GM19452 (cell line): ENCODE measurements around the gene IL17A.
"Not testable (repeated sequence)": the region's sequence is repeated elsewhere in the genome, so short reads cannot be mapped to it uniquely, and the experiment has no call there.

Experiments used
- ATAC-seq: cut with Tn5 transposase; IDR thresholded peaks from one replicate; pipeline ENCODE4 v1.9.1; 2021; ENCODE audit not compliant: unreplicated experiment

The IL17A gene

DNA sequence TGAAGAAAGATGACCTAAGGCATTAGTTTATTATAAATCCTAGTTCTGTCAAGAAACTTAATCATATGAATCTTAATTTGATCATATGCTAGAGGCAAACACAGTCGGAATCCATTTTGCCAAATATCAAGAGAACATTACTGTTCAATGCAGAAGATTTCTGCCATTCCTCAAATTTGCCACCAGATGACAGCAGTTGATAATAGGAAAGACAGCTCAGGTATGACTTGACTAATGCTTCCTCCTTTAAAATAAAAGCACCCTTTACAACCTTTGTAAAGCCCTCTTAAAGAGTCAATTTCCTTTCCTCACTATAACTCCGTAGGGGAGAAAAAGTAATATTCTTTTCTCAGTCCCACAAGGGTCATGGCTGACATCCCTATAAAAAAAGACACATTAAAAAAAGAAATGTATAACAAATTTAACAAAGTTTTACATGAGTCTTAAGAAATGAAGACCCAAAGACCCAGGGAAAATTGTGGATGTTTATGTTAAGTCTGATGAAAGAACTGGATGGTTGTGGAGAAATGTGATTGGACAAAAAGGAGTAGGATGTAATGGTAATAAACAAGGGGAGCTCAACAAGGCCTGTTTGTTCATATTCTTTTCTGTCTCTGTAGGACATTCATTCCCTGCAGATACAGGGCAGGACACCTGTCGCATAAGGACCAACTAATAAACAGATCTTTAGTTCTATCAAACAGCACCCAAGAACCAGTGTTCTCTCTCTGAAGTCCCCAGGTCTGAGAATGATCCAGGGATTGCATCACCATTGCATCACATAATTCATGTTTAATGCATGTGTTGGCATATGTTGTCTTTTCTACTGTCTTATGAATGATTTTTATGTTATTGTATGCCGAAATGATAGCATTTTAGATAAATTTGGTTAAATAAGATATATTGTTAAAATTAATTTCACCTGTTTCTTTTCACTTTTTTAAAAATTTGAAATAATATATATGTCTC, 23.0 kb upstream of the IL17A start:
- peak; percentile 45 for ATAC-seq

DNA sequence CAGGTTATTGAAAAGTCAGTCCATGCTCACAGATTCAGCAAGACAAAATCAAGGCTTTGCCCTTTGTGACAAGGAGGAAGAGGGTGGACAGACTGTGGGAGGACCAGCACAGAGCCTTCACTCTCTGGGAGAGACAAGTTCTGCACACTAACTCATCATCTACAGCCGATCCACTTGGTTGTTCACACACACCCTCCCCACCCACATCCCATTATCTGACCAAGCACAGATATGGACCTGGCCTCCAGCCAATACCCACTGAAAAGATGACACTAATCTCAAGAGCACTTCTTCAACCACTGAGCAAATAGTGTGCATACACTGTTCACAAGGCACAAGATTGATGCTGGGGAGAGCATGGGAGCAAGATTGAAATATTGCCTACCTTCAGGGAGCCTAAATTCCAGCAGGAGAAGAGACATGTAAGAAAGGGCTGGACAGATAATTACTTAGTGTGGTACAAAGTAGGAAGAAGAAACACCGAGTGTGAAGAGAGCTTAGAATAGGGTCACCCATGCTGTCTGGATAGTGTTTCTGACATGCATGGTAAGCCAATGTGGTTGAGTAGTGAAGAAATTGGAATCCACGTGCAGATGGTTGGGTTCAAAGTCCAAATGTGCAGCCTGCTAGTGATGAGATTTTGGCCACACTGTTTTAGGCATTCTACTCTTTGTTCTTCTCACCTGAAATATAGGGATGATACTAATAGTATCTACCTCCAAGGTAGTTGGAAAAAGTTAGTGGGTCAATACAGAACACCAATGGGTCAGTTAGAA, 21.7 kb upstream of the IL17A start:
- no peak for ATAC-seq

DNA sequence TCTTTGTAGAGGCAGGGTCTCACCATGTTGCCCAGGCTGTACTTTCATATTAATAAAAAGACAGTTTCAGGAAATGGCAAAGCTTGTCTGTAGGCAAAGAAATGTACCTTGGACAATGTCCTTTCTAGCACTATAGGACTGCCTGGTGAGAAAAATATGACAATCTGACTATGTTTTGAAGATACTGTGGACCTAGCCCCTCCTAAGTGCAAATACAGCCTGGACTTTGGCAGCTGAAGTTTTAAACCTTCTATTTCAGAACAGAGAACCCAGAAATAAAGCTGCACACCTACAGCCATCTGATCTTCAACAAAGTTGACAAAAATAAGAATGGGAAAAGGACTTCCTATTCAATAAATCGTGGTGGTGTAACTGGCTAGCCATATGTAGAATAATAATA, 18.9 kb upstream of the IL17A start:
- ATAC-seq: no peak

DNA sequence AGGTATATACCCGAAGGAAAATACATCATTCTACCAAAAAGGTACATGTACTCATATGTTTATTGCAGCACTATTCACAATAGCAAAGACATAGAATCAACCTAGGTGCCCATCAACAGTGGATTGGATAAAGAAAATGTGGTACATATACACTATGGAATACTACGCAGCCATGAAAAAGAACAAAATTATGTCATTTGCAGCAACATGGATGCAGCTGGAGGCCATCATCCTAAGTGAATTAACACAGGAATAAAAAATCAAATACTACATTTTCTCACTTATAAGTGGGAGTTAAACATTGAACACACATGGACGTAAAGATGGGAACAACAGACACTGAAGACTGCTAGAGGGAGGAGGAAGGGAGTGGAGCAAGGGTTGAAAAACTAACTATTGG, 17.8 kb upstream of the IL17A start:
- ATAC-seq: not testable (repeated sequence)

DNA sequence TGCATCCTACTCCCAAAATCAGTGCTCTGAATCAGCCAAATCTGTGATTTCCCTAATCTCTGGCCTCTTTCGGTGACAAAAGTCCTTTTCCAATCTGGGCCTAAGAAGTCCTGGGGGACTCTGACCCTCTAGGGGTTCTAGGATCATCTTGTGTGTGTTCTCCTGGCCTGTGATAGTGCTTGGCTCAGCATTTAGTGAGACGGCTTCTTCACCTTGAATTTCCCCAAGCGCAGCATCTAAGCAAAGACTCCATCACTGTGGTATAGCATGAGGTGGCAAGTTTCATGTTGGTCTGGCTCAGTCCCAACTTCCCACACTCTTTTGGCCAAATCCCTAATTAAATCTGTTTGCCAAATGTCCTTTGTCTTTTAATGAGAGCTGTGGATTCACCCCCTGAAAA, 12.1 kb upstream of the IL17A start:
- no peak for ATAC-seq

DNA sequence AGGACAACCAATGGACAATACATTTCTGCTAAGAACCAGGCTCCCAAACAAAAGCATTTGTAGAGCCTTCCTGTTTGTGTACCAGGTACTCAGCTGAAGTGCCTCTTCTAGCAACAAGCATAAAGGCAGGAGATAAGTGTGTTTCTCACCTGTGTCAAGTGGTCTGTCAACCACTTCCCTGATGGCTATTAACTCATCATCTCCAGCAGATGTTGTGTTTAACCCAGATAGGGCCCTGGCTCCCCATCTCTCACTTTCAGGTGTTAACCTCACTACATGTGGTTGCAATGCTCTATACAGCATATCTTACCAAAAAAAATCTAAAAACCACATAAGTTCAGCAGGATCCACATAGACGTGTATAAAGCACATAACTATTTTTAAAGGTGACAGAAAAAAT, 9.6 kb upstream of the IL17A start:
- ATAC-seq: peak; percentile 86

DNA sequence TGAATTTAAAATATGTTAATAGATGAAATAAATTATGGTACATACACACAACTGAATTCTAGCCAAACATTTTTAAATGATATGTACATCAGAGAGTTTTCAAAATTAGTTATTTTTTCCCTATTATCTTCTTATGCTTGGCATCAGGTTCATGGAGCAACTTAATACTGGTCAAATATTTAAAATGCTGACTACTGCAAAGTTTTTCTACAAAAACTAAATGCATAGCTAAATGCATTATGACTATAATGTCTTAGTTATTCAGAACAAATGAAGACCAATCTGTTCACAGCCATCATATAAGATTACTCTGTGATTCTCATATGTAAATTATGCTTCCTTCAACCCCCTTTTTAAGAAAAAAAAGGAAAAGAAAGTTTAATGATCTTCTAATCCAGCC, 8.2 kb upstream of the IL17A start:
- no peak for ATAC-seq

DNA sequence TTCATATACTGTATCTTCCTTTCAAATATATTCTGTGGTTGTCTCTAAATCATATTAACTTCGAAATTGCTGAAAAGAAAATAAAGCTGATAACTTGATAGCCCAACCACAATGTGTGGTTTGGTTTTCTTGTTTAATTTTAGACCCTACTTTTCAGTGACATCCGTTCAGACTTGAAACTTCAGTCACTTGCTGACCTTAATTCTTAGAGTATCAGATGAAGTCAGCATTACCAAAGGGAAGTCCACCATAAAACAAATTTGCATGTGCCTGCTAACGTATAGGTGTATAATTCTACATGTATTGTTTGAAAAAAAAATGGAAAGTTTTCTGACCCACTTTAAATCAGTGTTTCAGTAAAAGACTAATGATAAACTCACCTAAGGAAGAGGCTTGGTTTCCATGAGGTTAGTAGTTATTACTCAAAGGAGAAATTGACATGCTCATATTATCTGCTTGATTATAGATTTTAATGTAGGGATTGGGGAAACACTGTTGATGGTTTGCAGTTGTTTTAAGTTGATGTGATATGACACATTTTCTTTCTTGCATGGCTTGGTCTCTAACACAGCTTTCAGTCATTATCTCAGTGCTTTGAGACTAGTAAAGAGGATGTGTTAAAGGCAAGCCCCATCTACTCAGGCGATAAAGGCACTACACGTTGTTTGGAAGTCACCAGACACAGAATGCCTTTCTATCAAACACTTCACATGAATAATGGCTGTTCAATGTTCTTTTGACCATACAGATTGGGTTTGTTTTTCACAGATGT, 5.2 kb upstream of the IL17A start:
- ATAC-seq: peak; percentile 79

DNA sequence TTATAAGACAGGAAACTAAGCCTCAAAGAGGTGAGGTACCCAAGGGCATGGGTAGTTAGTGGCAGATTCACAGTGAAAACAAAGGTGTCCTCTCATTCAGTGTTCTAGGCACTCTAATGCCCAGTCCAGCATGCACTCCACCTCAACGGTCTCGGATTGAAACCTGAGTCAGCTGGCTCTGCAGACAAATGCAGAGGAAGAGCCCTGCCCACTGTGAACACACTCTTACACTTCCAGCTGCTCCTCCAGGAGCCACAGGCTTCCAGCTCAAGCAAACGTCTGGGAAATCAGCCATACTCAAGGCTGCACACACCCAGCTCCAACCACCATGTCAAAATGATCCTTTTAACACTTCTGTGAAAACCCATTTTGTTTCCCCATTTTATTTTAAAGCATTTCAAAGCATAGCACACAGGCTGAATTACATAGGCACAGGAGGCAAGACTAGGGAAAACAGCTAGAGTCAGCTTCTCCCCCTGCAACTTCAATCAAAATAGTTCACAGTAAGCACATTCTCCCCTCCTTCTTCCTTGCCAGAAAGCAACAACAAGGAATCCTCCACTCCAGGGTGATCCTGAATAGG, 3.0 kb upstream of the IL17A start:
- no peak for ATAC-seq

DNA sequence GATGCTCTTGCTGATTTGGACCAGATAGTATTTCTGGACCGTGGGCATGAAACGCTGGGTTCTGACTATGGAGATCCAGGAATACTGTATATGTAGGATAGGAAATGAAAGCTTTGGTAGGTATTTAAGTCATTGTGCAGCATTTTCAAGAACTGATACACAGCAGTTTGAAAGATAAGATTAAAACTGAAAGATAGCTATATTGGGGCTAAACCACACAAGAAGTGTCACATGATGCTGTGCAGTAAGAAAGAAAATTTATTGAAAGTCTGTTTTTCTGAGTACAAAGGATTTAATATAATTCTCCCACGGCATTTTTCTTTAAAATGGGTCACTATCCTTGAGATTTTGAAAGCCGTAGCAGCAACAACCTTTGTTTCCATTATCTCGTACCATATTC, 305 bp downstream of the IL17A start:
- peak; percentile 55 for ATAC-seq

DNA sequence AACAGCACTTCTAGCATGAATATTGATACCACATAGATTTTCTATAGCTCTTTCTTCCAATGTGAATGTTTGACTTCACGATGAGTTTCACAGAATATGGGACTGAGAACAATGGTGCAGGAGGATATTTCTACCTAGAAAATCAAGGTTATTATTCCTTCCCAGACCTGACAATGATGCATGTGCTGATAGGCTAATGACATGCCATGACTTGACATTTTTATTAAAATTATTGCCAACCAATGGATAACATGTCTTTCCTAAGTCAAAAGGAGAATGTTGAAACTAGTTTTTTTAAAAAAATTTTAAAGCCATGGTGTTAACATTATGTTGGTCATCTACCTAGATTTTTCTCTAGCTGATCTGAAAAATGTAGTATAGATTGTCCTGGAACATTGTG, 923 bp downstream of the IL17A start:
- no peak for ATAC-seq

DNA sequence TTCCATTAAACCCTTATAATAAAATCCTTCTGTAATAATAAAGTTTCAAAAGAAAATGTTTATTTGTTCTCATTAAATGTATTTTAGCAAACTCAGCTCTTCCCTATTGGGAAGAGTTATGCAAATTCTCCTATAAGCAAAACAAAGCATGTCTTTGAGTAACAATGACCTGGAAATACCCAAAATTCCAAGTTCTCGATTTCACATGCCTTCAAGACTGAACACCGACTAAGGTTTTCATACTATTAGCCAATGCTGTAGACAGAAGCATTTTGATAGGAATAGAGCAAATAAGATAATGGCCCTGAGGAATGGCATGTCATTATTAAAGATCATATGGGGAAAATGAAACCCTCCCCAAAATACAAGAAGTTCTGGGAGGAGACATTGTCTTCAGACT, 3.8 kb downstream of the IL17A start:
- no peak for ATAC-seq

DNA sequence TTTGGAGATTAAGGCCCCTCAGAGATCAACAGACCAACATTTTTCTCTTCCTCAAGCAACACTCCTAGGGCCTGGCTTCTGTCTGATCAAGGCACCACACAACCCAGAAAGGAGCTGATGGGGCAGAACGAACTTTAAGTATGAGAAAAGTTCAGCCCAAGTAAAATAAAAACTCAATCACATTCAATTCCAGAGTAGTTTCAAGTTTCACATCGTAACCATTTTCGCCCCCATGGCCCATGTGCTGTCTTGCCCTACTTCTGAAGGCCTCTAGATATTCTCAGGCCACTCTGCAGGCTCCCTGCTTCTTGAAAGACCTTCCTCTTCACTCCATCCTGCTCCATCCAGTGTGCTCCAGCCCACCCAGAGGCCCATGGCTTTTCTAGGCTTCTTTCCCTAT, 4.2 kb downstream of the IL17A start:
- ATAC-seq: no peak

DNA sequence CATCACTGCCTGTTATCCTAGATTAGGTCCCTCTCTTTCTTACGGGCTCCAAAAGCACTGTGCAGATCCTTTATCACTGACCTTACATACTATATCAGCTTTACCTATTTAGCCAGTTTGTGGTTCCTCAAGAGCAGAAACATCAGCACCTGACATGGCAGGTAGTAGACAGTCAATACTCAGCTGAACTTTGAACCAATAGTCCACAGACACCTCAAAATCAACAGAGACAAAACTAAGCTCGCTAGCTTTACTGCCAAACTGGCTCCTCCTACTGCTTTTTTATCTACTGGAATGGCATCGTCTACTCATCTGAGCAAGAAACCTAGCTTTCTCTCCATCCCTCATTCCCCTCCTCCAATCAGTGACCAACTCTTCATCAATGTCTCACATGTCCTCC, 5.6 kb downstream of the IL17A start:
- ATAC-seq: no peak

DNA sequence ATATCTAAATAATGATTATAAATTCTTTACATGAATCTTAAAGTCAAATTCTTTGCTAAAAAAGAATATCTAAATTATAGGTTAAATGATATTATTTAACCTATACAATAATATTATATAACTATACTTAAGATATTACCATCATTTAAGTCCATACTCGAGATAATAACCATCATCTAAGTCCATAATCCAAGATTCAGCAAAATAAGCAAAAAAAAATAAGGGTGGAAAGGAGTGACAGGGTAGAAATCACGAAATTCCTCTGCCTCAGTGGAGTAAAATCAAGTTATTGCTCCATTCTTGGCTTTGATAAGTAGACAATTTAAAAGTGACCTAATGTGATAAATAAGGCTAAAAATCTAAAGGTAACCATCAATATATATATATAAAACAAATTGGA, 9.7 kb downstream of the IL17A start:
- no peak for ATAC-seq

DNA sequence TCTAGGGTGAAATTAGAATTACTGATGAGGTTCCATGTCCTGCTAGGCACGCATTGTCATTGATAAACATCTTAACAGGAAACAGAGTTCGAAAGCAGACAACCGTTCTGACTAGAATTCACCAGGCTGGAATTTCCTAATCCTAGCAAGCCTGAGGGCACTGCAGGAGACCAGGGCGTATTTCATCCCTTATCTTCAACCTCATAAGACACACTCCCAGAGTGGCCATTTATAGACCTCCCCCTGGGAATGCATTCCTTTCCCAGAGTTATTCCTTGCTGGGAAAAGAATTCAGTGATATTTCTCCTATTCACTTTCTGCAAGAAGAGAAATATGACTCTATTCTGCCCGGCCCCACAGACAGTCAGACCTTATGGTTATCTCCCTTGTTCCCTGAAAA, 13.9 kb downstream of the IL17A start:
- not testable (repeated sequence) for ATAC-seq

DNA sequence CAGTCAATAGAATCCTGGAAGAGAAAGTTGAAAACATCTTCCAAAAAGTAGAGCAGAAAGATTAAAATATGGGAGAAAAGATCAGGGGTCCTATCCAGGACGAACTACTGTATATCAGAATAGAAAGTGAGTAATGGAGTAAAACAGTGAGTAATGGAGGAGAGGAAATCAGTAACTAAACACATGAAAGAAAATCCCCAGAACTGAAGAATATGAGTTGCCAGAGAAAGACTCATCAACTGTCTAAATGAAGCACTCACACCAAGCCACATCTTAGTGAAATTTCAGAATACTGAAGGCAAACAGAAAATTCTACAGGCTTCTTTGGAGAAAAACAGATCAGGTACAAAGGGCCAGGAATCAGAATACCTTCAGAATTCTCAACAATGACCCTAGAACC, 14.9 kb downstream of the IL17A start:
- ATAC-seq: no peak

DNA sequence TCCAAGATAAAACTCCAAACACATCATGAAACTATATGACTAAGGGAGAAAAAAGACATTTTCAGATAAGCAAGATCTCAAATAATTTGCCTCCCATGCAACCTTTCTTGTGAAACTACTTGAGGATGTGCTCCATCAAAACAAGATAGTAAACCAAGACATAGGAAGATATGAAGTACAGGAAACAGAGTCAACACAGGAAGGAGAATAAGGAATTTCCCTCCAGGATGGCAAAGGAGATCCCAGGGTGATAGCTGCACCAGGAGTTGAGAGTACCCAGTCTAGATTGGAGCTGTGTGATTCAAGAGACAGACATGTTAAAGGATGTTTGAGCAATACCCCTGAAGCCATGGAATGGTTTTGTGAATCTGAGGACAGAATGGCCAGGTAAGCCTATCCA, 15.3 kb downstream of the IL17A start:
- ATAC-seq: no peak

DNA sequence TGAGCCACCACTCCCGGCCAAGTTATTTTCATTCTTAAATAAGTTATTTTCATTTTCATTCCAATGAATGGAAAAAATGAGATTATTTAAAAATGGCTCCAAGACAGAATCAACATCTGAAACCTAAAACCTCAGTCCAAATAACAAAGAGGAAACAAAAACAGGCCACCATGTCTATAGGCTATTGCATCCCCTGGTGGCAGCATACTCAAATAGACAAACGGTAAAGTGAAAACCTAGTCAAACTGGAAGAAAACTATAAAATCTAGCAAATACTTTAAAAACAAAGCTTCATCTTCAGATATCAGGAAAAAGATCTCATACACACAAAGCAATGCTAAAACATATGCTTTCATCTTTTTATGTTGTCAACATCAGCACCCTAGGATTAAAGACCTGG, 20.9 kb downstream of the IL17A start:
- ATAC-seq: no peak

DNA sequence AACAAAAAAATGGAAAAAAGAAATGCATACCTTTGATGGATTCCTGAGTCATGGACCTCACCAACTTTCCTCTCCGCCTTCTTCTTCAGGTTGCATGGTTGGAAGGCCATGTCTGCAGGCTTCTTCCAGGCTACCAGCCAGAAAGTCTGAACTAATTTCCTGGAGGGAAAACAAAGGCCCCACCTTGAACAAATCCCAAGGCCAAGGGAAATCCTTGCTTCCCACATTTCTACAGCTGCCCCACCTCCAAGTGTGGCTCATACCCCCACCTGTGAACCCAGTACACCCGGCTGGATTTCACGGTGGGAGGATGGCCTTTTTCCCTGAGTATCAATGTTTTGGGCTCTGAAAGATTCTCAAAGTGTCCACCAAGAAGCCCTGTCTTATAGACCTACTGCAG, 22.4 kb downstream of the IL17A start:
- no peak for ATAC-seq

DNA sequence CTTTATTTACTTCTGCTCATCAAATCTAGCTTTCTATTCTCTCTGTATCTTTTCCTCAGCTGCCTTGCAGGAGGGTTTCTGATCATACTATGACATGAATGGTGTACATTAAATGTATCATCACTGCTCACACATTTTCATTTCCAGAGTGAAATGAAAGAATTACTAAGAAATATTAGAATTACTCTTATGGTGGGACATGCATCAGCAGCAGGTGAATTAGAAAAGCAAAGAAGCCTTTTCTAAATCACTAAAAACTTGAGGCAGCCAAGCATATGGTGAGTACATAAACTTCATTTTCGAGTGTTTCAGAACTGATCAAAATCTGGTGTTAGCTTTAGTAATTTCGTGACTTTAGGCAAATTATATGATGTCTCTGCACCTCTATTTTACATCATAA, 23.6 kb downstream of the IL17A start:
- peak; percentile 38 for ATAC-seq
